Suprapubic skin (tissue), 3 donors: ENCODE measurements around the gene BSX.

Experiments
- POLR2AphosphoS5 ChIP-seq, 3 donors: sonication (generic); formaldehyde crosslinking; IDR thresholded peaks; one replicate each; pipeline ENCODE4 v1.6.1; 2017; ENCODE audit warnings: antibody characterized with exemption in 3 of 3
- TF ChIP-seq, protein P1 (sequence below), 2 donors: fragments of 200-600 bp in 1 of 2; fragments of 450-650 bp in 1 of 2; sonication (generic) in 1 of 2; IDR thresholded peaks; one replicate each; pipeline ENCODE4 v1.5.1; 2016 to 2019; ENCODE audit warnings: antibody characterized with exemption in 2 of 2, mild to moderate bottlenecking in 1 of 2, moderate library complexity in 1 of 2

DNA sequence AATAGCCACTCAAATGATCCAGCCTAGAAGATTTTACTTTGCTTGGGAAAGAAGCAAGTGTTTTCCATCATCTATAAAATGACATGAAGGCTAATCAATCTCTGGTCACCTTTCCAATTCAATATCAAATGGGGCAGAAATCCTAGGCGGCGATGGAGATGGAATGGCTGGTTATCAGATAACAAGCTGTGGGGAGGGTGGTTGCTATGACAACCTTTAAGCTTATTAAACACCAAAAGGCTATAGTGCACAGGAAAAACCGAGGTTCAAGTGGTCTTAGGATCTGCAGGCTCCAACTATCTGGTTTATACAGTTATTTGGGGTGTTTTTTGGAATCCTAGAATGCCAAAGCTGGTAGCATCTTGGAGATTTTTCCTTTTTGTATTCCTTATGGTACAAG is 13.9 kb upstream of the BSX start:
- TF ChIP-seq, protein P1, sequence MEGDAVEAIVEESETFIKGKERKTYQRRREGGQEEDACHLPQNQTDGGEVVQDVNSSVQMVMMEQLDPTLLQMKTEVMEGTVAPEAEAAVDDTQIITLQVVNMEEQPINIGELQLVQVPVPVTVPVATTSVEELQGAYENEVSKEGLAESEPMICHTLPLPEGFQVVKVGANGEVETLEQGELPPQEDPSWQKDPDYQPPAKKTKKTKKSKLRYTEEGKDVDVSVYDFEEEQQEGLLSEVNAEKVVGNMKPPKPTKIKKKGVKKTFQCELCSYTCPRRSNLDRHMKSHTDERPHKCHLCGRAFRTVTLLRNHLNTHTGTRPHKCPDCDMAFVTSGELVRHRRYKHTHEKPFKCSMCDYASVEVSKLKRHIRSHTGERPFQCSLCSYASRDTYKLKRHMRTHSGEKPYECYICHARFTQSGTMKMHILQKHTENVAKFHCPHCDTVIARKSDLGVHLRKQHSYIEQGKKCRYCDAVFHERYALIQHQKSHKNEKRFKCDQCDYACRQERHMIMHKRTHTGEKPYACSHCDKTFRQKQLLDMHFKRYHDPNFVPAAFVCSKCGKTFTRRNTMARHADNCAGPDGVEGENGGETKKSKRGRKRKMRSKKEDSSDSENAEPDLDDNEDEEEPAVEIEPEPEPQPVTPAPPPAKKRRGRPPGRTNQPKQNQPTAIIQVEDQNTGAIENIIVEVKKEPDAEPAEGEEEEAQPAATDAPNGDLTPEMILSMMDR (IDR thresholded peaks at IDR 0.05) = no peak
- no peak for TF ChIP-seq POLR2AphosphoS5 (IDR thresholded peaks at IDR 0.05)
